H1 (cell line): Measurements from ENCODE around the gene SH3PXD2A.

Source experiments
- ATF3 ChIP-seq: IDR thresholded peaks from 2 replicates; pipeline ENCODE4 v1.6.1; 2011; ENCODE audit warnings: low read depth, mild to moderate bottlenecking, low read length; ENCODE audit not compliant: insufficient read depth
- CTCF ChIP-seq, 3 experiments: IDR thresholded peaks; 1 replicate in 2 of 3; 2 replicates in 1 of 3; pipeline versions ENCODE4 v1.5.1 to v1.6.1; 2011; ENCODE audit warnings: low read length in 3 of 3, mild to moderate bottlenecking in 3 of 3, inconsistent platforms in 2 of 3, low read depth in 1 of 3, moderate library complexity in 1 of 3; ENCODE audit not compliant: insufficient read depth in 1 of 3; ENCODE audit errors: control extremely low read depth in 1 of 3
- EGR1 ChIP-seq: IDR thresholded peaks from 2 replicates; pipeline ENCODE4 v1.6.1; 2011; ENCODE audit warnings: low read depth, low read length, borderline replicate concordance
- EP300 ChIP-seq, 2 experiments: IDR thresholded peaks; 1 replicate in 1 of 2; 2 replicates in 1 of 2; pipeline ENCODE4 v1.6.1; 2011 to 2012; ENCODE audit warnings: low read depth in 2 of 2, low read length in 2 of 2, mild to moderate bottlenecking in 2 of 2, borderline replicate concordance in 1 of 2, inconsistent platforms in 1 of 2, moderate library complexity in 1 of 2
- HDAC2 ChIP-seq, 2 experiments: fragments of 300-600 bp in 1 of 2; sonication (generic) in 1 of 2; IDR thresholded peaks; 2 replicates each; pipeline ENCODE4 v1.6.1; 2011 to 2012; ENCODE audit warnings: low read depth in 2 of 2, low read length in 2 of 2, mild to moderate bottlenecking in 2 of 2, moderate library complexity in 2 of 2, borderline replicate concordance in 1 of 2, inconsistent platforms in 1 of 2
- MAX ChIP-seq: IDR thresholded peaks from 2 replicates; pipeline ENCODE4 v1.6.1; 2012; ENCODE audit warnings: inconsistent platforms
- POLR2A ChIP-seq, 2 experiments: IDR thresholded peaks; 1 replicate in 1 of 2; 2 replicates in 1 of 2; pipeline ENCODE4 v1.6.1; 2011; ENCODE audit warnings: low read depth in 2 of 2, low read length in 2 of 2, mild to moderate bottlenecking in 2 of 2; ENCODE audit errors: control extremely low read depth in 1 of 2
- POLR2AphosphoS5 ChIP-seq: IDR thresholded peaks from 2 replicates; pipeline ENCODE4 v1.6.1; 2011; ENCODE audit warnings: low read depth, low read length
- RFX5 ChIP-seq: IDR thresholded peaks from 2 replicates; pipeline ENCODE4 v1.6.1; 2011; ENCODE audit warnings: low read depth, low read length, improper control_type of control experiment, borderline replicate concordance
- RNF2 ChIP-seq: fragments of 200-900, 300-1000 bp; sonication (generic); IDR thresholded peaks from 2 replicates; pipeline ENCODE4 v1.7.1; 2016; ENCODE audit warnings: borderline replicate concordance, low read depth, mild to moderate bottlenecking, antibody characterized with exemption, low read length; ENCODE audit not compliant: poor library complexity, severe bottlenecking; ENCODE audit errors: missing control alignments
- SAP30 ChIP-seq: fragments of 300-600 bp; sonication (generic); IDR thresholded peaks from 2 replicates; pipeline ENCODE4 v1.7.1; 2012; ENCODE audit warnings: low read length, moderate library complexity, mild to moderate bottlenecking, inconsistent platforms; ENCODE audit not compliant: insufficient read depth, insufficient replicate concordance
- TAF1 ChIP-seq: IDR thresholded peaks from 2 replicates; pipeline ENCODE4 v1.6.1; 2011; ENCODE audit warnings: mild to moderate bottlenecking, low read depth, low read length
- USF2 ChIP-seq: IDR thresholded peaks from 2 replicates; pipeline ENCODE4 v1.6.1; 2011; ENCODE audit warnings: low read length, improper control_type of control experiment

GRCh38 chr10:103890688-103891087 is 35.3 kb upstream of the SH3PXD2A start:
- TF ChIP-seq EP300 (IDR thresholded peaks at IDR 0.05; ENCODE audit: borderline replicate concordance in 1 of 2, low read depth in 2 of 2, low read length in 2 of 2) (no peak), CTCF (IDR thresholded peaks at IDR 0.05; ENCODE audit: control extremely low read depth in 1 of 3, insufficient read depth in 1 of 3, low read depth in 1 of 3, low read length in 3 of 3) (no peak), SAP30 (no peak), USF2 (no peak), ATF3 (no peak), POLR2A (IDR thresholded peaks at IDR 0.05; ENCODE audit: control extremely low read depth in 1 of 2, low read depth in 2 of 2, low read length in 2 of 2) (no peak), TAF1 (no peak), EGR1 (no peak), MAX (no peak), HDAC2 (IDR thresholded peaks at IDR 0.05; ENCODE audit: borderline replicate concordance in 1 of 2, low read depth in 2 of 2, low read length in 2 of 2) (no peak), POLR2AphosphoS5 (no peak), RNF2 (no peak), RFX5 (no peak)
